MM.1S (cell line): ENCODE data around the gene MDGA2.

Experiments used
- DNase-seq: peaks from one replicate; pipeline ENCODE4 v3.0.0-alpha.2; 2015
- H2AFZ ChIP-seq: fragments of 300-600 bp; sonication (generic); 2 replicates; pipeline ENCODE4 v1.6.0; 2016; ENCODE audit warnings: antibody characterized with exemption, low read length
- H3F3A ChIP-seq: fragments of 300-600 bp; sonication (generic); 2 replicates; pipeline ENCODE4 v1.6.1; 2016; ENCODE audit warnings: mild to moderate bottlenecking, antibody characterized with exemption, low read length, moderate library complexity, mixed read lengths; ENCODE audit not compliant: insufficient read depth
- H3K27ac ChIP-seq: fragments of 300-600 bp; sonication (generic); 2 replicates; pipeline ENCODE4 v1.5.1; 2016; ENCODE audit warnings: mild to moderate bottlenecking, low read length
- H3K27me3 ChIP-seq: fragments of 300-600 bp; sonication (generic); replicated peaks from 2 replicates; pipeline ENCODE4 v1.6.0; 2016; ENCODE audit warnings: low read length; ENCODE audit not compliant: insufficient read depth
- H3K36me3 ChIP-seq: fragments of 300-600 bp; sonication (generic); replicated peaks from 2 replicates; pipeline ENCODE4 v1.6.1; 2016; ENCODE audit warnings: mild to moderate bottlenecking, low read length, mixed read lengths; ENCODE audit not compliant: insufficient read depth
- H3K4me1 ChIP-seq: fragments of 300-600 bp; sonication (generic); 2 replicates; pipeline ENCODE4 v1.6.1; 2016; ENCODE audit warnings: low read length, mixed read lengths
- H3K4me2 ChIP-seq: fragments of 300-600 bp; sonication (generic); 2 replicates; pipeline ENCODE4 v1.6.0; 2016; ENCODE audit warnings: low read depth, low read length
- H3K4me3 ChIP-seq: fragments of 300-600 bp; sonication (generic); 2 replicates; pipeline ENCODE4 v1.5.1; 2016; ENCODE audit warnings: low read length, mixed read lengths
- H3K79me2 ChIP-seq: fragments of 300-600 bp; sonication (generic); 2 replicates; pipeline ENCODE4 v1.6.1; 2016; ENCODE audit warnings: mixed run types, low read length, mixed read lengths
- H3K9ac ChIP-seq: fragments of 300-600 bp; sonication (generic); 2 replicates; pipeline ENCODE4 v1.6.1; 2016; ENCODE audit warnings: low read length, mixed read lengths
- H3K9me2 ChIP-seq: fragments of 300-600 bp; sonication (generic); replicated peaks from 2 replicates; pipeline ENCODE4 v1.6.1; 2016; ENCODE audit warnings: mild to moderate bottlenecking, low read length, mixed read lengths; ENCODE audit not compliant: insufficient read depth
- H3K9me3 ChIP-seq: fragments of 300-600 bp; sonication (generic); replicated peaks from 2 replicates; pipeline ENCODE4 v1.6.1; 2016; ENCODE audit warnings: mild to moderate bottlenecking, low read length, mixed read lengths; ENCODE audit not compliant: insufficient read depth
- H4K20me1 ChIP-seq: fragments of 300-600 bp; sonication (generic); 2 replicates; pipeline ENCODE4 v1.6.1; 2016; ENCODE audit warnings: mild to moderate bottlenecking, low read length, moderate library complexity, mixed read lengths; ENCODE audit not compliant: insufficient read depth
- EZH2 ChIP-seq: fragments of 300-600 bp; sonication (generic); optimal IDR thresholded peaks from 2 replicates; pipeline ENCODE3; 2017; ENCODE audit warnings: low read depth, mild to moderate bottlenecking, antibody characterized with exemption, low read length, mixed read lengths
- EZH2phosphoT487 ChIP-seq: fragments of 300-600 bp; sonication (generic); IDR thresholded peaks from 2 replicates; pipeline ENCODE4 v1.6.1; 2018; ENCODE audit warnings: antibody characterized with exemption, low read length
- TF ChIP-seq, protein P1 (sequence below): fragments of 300-600 bp; sonication (generic); IDR thresholded peaks from 2 replicates; pipeline ENCODE4 v1.5.1; 2016; ENCODE audit warnings: antibody characterized with exemption, low read length, mixed read lengths

The MDGA2 gene

DNA sequence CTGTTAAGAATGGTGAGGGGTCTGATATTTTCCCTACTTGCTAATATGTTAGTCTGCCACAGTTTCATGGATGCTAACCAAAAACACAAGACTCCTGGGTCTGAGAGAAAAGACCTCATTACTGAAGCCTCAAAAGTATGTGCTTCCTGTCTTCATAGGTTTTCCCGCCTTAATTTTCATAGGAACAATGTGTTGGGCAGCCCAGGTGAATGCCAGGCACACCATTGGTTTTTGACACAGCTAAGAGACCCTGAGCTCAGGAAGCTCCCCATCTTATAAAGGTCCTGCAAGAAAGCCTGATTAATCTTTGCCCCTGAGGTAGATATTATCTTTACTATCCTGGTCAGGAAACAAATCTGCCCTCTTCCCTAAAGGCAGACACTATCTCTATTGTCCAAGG lies 464.1 kb downstream of the MDGA2 start:
- Histone ChIP-seq H3K4me3 (no peak overlapping the region), H3K27ac (no peak overlapping the region), H3K27me3 (no peaks in the 10 kb centered on the region), H2AFZ (no peak overlapping the region), H3K4me2 (no peak overlapping the region), H3K9me2 (no peaks in the 10 kb centered on the region), H3K36me3 (no peaks in the 10 kb centered on the region), H3K9me3 (no peaks in the 10 kb centered on the region), H3K79me2 (no peaks in the 10 kb centered on the region), H4K20me1 (no peaks in the 10 kb centered on the region), H3K9ac (no peak overlapping the region), H3K4me1 (no peaks in the 10 kb centered on the region), H3F3A (no peaks in the 10 kb centered on the region)
- DNase-seq, result no peak
- no peak for TF ChIP-seq EZH2
- no peak for TF ChIP-seq EZH2phosphoT487
- TF ChIP-seq, protein P1, sequence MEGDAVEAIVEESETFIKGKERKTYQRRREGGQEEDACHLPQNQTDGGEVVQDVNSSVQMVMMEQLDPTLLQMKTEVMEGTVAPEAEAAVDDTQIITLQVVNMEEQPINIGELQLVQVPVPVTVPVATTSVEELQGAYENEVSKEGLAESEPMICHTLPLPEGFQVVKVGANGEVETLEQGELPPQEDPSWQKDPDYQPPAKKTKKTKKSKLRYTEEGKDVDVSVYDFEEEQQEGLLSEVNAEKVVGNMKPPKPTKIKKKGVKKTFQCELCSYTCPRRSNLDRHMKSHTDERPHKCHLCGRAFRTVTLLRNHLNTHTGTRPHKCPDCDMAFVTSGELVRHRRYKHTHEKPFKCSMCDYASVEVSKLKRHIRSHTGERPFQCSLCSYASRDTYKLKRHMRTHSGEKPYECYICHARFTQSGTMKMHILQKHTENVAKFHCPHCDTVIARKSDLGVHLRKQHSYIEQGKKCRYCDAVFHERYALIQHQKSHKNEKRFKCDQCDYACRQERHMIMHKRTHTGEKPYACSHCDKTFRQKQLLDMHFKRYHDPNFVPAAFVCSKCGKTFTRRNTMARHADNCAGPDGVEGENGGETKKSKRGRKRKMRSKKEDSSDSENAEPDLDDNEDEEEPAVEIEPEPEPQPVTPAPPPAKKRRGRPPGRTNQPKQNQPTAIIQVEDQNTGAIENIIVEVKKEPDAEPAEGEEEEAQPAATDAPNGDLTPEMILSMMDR, result no peak

DNA sequence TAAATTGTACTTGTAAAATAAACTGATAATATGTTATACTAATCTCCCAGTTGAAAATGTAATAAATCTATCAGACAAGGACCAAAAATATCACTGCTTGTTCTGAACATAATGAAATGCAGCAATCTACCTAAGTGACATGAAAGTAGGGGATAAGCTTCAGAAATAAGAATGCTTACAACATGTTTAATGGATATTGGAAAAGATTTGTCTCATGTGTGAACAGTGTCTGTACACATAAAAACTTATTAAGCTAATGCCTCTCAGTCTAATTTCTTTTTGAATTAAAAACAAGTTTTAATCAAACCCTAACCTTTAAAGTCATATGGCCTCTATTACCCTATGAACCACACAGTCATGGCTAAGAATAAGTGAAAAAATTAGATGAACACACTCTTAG lies 465.3 kb downstream of the MDGA2 start:
- Histone ChIP-seq H2AFZ (no peak overlapping the region), H3K4me2 (no peak overlapping the region), H3K79me2 (no peaks in the 10 kb centered on the region), H3F3A (no peaks in the 10 kb centered on the region), H3K27me3 (no peaks in the 10 kb centered on the region), H3K9me2 (no peaks in the 10 kb centered on the region), H3K9ac (no peak overlapping the region), H3K9me3 (no peaks in the 10 kb centered on the region), H3K36me3 (no peaks in the 10 kb centered on the region), H3K27ac (no peak overlapping the region), H3K4me3 (no peak overlapping the region), H3K4me1 (no peaks in the 10 kb centered on the region), H4K20me1 (no peaks in the 10 kb centered on the region)
- DNase-seq, result no peak
- no peak for TF ChIP-seq EZH2
- no peak for TF ChIP-seq EZH2phosphoT487
- TF ChIP-seq, protein P1, result no peak

DNA sequence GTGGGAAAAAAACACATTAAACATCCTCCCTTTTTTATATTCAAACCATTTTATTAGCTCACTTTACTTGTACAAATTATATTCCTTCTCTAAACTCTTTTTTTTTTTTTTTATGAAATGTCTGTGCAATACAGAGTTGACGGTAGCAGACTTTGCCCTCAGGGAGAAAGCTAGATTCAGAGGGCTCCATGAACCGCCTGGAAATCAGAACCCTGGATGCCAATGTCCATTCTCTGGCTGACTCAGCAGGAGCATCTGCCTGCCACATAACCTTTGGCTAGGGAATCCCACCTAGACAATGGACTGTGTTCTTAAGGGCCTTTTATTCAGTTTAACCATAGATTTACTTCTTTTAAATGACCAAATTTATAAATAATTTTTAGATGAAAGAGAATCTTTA lies 467.0 kb downstream of the MDGA2 start:
- Histone ChIP-seq H3K79me2 (no peaks in the 10 kb centered on the region), H4K20me1 (no peaks in the 10 kb centered on the region), H2AFZ (no peak overlapping the region), H3K27ac (no peak overlapping the region), H3K36me3 (no peaks in the 10 kb centered on the region), H3F3A (no peaks in the 10 kb centered on the region), H3K4me2 (no peak overlapping the region), H3K9me3 (no peaks in the 10 kb centered on the region), H3K4me3 (no peak overlapping the region), H3K27me3 (no peaks in the 10 kb centered on the region), H3K9ac (no peak overlapping the region), H3K4me1 (no peaks in the 10 kb centered on the region), H3K9me2 (no peaks in the 10 kb centered on the region)
- no peak for DNase-seq
- no peak for TF ChIP-seq EZH2phosphoT487

DNA sequence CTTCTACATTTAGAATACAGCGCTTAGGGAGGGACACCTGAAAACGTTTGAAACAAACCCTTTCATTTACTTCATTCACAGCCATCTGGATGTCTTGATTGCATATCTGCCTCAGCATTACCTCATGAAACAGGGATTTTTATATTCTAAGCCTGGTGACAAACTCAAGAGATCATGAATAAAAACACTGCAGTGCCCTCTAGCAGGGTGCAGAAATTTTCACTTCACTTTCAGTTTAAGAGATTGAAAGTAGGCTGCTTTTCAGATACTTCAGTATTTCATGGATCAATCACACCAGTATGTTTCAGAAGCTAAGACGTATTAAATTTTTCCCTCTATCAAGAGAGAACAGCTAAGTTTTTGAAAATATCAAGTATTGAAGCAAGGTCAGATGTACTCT lies 467.8 kb downstream of the MDGA2 start:
- DNase-seq, result peak; percentile 9

More for the DNA sequence above, 467.8 kb downstream of the MDGA2 start:
- Histone ChIP-seq H2AFZ (no peak overlapping the region), H4K20me1 (no peaks in the 10 kb centered on the region), H3K27me3 (no peaks in the 10 kb centered on the region), H3K9ac (no peak overlapping the region), H3K36me3 (no peaks in the 10 kb centered on the region), H3F3A (no peaks in the 10 kb centered on the region), H3K4me2 (no peak overlapping the region), H3K79me2 (no peaks in the 10 kb centered on the region), H3K27ac (no peak overlapping the region), H3K9me2 (no peaks in the 10 kb centered on the region), H3K9me3 (no peaks in the 10 kb centered on the region), H3K4me1 (no peaks in the 10 kb centered on the region), H3K4me3 (no peak overlapping the region)
- TF ChIP-seq, protein P1, result no peak
- no peak for TF ChIP-seq EZH2
